HG03280 (cell line): ENCODE data around the gene SOX18.

Source experiments
- ATAC-seq: cut with Tn5 transposase; IDR thresholded peaks from one replicate; pipeline ENCODE4 v1.9.1; 2021; ENCODE audit warnings: mild to moderate bottlenecking, moderate library complexity; ENCODE audit not compliant: unreplicated experiment

The SOX18 gene

DNA sequence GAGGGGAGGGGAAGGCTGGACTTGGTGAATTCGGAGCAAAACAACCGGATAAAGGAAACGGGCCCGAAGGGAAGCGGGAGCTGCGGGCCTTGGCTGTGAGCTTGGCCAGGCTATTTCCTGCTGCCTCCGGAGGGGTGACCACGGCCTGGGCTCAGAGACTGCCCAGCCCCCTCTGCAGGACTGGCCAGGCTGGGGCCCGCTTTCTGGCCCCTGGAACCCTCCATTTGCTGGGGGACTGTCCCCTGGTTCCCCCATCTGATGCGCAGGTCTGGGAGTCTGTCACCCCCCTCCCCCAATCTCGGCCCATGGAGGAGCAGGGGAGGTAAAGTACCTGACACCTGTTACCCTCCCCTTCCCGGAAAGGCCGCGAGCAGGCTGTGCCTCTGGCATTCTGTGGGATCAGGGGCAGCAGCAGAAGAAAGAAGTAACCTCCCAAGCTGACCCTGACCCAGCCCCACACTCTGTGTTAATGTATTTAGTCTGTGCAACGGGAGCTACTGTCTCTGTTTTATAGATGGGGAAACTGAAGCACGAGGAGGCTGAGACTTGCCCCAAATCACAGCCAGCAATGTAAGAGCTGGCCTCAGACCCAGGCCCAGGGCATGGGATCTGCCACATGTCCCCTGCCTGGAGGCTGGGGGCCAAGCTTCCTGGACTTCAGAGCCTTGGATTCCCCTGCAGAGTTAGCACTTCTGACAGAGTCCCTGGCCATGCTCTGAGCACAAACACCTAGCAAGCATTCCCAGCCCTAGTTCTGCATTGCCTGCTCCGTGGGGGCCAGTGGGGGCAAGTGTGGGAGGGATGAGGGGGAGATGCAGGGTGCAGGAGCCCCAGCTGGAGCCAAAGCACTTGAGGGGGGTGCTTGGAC is 9.9 kb downstream of the SOX18 start:
- no peak for ATAC-seq

DNA sequence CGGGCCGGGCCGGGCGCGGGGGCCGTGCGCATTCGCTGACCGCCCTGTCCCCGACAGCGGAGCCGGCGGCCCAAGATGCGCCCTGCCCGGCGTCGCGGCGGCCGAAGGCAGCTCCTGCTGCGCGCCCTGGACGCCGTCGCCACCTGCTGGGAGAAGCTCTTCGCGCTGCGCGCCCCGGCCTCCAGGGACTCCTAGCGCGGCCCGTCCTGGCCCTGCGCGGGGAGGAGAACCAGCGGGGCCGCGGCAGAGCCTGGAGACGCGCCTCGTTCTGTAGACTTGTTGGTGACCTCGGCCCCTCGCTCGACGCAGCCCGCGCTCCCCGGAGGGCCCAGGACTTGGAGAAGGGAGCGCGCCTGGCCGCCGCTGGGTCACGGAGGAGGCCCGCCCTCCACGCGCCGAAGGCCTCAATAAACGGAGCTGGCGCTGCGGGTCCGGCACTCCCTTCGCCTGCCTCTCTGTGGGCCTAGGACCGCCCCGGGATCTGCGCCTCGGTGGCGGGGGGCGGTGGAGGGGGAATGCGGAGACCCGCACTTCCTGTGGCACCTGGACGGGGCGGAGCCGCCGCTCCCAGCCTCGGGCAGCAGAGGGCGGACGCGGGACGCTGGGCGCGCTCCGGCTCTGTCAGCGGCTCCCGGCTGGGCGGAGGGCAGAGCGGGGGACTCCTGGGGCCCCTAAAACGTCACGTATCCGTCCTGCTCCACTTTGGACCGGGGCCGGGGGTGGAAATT is 10.7 kb downstream of the SOX18 start:
- peak; percentile 43 for ATAC-seq

DNA sequence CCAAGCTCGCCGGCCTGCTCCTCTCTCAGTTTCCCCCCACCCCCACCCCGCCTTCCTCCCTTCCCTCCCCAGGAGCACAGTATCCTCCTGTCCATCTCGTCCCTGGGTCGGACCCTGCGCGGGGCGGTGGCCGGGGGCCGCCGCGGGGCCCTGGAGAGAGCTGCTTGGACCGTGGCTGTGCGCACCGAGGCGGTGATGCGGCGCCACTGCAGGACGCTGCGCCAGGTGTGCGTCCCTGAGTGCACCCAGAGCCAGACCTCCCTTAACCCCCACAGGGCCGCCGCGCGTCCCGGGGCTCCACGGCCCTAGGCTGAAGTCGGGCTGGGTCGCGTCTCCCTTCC is 11.2 kb downstream of the SOX18 start:
- peak; percentile 29 for ATAC-seq

DNA sequence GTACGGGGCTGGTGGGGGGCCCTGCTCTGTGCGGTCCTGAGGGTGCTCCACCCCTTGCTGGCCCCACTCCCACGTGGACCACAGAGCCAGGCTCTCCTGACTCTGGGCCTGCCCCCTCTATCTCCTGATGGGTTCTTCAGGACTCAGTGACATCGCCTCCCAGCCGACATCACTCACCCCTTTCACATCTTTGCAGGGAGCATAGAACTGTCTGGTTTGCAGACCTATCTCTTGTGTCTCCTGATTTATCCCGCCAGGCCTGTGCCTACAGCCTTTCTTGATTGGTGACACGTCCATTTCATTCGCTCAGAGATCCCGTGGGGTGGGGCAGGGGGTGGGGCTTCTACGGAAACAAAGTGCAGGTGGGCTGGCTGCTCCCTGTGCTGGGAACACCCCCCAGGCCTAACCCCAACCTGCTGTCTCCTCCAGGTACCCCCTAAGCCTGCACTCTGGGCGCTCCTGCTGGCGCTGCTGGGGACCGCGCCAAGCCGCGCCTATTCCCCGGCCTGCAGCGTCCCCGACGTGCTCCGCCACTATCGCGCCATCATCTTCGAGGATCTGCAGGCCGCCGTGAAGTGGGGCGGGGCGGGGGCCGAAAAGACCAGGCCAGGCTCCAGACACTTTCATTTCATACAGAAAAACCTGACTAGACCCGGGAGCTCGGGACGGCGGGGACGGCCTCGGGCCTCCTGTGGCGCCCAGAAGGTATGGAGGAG is 11.8 kb downstream of the SOX18 start:
- no peak for ATAC-seq

DNA sequence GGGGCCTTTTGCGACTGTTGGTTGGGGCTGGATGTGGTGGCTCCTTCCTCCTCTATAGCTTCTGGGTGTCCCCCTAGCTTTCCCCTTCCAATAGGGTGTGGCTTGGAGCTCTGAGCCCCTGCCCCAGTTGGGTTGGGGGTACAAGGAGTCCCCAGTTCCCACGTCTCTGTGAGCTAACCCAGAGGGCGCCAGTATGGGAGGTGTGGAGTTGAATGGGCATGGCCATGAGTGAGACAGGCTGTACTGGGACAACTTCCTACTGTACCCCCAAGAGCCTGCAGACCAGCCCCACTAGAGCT is 12.3 kb downstream of the SOX18 start:
- no peak for ATAC-seq

DNA sequence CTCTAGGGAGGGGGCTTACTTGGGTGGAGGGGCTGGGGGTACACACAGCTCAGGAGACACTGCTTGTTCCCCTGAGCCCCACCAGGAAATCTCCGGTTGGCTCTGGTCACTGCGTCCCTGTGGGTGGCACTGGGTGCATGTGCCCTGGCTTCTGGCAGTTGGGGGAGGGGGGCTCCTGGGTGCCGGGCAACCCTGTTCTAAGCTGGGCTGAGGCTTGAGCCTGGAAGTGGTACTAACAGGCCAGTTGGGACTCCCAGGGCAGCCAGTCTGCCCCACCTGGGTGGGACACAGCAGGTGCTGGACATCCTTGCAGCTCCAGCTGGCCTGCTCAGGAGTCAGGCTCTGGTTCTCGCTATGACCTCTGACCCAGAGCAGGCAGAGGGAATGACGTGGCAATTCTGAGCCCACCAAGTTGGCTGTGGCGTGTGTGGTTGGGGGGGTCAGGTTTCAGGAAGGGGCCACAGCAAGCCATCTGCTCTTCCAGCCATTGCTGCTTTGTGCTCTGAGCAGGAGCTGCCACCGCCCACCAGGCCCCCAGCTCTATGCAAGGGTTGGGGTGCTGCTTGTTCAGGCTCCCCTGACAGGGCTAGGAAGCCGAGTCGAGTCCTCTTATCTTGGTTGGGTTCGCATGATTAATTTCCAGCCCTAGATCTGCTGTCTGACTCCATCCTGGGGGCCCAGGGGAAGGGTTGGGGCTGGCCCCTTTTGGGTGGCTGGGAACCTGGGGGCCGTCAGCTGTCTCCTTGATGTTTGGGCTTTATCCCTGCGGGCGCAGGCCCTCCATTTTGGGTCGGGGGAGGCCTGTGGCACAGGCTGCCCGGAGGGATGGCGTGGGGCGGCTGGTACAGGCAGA is 12.9 kb downstream of the SOX18 start:
- ATAC-seq: no peak

DNA sequence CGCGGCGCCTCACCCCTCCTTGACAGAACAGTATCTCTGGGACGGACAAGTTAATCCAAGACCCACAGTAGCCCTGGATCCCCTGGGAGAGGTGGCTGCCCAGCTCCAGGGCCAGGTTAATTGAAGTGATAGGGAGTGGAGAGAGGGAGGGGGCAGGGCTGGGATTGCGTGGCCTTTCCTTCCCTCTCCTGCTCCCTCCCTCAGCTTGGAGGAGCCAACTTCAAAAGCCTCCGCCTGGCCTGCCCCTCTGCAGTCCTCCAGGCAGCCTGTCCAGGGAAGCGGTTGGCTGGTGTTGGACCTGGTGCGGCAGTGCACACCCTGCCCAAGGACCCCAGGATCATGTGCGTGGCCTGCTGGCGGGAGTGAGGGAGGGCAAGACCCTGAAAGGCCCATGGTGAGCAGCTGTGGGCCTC is 13.5 kb downstream of the SOX18 start, which contains the start of gene C20orf204:
C20orf204 (plus strand) TSS at position 250 of the 413 bp plus-strand sequence; CDS start at position 392, 142 bp downstream.
- no peak for ATAC-seq

DNA sequence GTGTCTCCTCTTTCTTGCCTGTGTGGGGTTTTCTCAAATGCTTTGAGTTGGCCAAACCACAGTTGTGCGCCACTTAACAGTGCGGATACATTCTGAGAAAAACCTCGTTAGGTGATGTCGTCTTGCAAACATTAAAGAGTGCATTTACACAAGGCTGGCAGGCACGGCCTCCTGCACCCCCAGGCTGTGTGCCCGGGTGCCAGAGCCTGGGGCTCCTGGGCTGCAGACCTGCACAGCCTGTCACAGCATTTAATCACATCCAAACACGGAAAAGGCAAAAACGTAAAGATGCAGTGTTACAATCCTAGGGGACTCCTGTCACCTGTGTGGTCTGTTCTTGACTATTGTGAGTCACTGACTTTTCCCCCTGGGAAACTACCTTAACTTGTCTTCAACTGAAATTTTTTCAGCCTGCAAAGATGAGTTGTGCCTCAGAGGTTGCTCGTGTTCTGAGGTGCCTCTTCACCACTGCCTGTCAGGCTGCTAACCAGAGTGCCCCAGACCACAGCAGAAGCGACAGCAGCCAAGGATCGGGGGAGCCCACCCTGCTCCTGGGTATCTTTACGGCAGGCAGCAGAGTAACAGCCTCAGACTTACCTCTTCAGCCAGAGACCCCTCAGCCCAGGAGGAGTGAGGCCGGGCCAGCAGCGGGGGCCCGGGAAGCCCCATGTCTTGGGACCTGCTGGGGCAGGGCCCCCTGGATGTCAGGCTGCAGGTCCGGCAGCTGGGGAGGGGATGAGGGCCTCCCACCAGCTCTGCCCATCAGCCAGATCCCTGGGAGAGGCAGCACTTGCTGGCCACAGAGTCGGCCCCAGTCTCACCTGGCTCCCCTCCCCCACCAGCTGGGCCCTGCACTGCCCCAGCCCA is 14.1 kb downstream of the SOX18 start:
- no peak for ATAC-seq

DNA sequence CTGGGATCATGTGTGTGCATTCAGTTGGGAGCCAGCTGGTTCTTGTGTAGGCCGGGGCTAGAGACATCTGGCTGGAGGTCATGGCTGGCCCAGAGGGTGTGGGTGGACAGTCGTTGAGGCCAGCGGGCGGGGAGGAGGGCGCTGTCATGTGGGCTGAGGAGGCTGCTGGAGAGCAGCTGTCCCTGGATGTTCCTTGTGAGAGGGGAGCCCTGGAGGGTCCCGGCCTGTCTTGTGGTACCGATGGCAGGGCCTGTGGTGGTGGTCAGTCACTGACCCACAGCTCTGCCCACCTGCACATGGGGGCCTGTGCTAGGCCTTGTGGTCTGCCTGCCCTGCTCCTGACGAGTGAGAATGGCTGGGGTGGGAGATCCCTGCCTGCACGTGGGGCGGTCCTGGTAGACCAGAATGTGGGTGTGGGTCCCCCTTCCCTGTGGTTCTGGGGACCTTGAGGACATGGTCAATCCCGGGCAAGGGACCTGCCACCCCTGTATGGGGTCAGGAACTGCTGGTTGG is 15.4 kb downstream of the SOX18 start:
- no peak for ATAC-seq

DNA sequence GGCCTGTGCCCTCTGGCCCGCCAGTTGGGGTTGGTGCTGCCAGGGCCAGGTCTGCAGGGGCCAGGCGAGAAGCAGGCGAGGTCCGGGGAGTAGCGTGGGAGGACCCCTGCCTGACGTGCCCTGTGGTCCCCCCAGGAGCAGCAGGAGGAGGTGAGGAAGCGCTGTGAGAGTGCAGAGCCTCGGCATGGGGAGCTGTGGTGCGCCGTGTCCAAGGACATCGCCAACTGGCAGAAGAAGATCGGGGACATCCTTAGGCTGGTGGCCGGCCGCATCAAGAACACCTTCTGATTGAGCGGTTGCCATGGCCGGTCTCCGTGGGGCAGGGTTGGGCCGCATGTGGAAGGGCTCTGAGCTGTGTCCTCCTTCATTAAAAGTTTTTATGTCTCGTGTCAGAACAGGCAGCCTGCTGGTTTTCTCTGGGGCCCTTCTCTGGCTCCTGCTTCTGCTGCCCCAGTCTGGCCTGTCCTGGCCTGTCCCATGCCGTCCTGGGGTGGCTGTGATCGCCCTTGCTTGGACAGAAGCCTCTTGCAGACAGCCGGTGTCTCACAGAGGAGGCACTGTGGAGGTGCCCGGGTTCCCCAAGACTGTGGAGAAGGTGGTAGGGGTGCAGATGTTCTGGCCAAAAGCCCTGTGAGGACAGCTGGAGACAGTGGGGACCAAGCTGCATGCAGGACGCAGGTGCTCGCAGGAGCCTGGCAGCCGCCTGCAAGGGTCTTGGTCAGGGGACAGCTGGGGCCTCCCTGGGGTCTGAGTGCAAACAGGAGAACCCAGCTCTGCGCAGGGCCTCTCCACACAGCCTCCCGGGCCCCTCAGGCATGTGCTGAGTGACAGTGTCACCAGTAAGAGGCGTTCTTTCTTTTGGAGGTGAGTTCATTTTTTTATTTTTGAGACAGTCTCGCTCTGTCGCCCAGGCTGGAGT is 16.5 kb downstream of the SOX18 start:
- ATAC-seq: no peak

DNA sequence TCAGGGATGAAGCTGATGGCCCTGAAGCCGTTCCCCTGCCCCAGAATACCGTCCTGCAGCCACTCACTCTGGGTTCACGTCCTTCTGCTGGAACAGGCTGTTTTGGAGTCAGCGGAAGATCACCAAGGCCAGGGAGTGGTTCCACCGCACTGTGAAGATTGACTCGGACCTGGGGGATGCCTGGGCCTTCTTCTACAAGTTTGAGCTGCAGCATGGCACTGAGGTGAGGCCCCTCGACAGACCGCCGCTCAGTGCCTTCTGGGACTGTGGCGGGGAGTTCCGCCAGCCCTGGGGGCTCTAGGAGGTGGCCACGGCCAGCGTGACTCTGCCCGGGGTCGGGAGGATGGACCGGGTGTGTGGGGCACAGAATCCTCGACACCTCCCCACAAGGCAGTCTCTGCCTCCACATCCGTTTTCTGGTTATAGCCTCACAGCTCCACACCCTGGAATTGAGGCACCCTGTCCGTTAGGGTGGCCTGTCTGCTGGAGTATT is 17.6 kb downstream of the SOX18 start:
- ATAC-seq: no peak

DNA sequence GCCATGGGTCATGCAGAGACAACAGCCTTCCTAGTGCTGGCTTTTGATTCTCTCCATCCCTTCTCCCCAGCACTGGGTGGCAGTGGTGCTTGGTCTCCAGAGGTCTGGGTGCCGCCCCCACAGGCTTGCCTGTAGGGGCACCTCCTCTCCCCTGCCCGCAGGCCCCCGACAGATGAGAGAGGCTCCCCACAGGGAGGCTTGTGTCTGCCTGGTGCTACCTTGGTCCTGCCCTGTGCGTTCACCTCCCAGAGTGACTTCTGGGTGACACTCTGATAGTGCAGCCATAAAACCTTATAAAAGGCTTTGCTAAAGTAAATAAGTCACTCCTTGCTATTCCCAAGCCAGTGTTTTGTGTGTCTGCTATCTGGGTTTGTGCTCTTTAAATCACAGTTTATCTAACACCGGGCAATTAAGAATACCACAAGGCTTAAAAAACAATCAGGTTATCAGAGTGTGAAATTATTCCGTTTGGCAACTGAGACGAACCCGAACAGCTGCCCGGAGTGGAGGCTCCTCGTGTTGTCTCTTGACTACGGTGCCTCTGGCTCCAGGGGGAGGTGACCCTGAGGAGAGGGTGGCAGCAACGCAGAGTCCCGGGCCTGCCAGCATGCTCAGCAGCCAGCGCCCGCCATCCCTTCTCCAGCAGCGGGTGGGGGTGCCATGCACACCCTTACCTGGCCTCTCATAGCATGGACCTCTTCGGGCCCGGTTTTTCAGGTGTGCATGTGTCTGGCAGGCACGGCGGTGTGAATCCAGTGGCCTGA is 18.9 kb downstream of the SOX18 start:
- ATAC-seq: no peak

DNA sequence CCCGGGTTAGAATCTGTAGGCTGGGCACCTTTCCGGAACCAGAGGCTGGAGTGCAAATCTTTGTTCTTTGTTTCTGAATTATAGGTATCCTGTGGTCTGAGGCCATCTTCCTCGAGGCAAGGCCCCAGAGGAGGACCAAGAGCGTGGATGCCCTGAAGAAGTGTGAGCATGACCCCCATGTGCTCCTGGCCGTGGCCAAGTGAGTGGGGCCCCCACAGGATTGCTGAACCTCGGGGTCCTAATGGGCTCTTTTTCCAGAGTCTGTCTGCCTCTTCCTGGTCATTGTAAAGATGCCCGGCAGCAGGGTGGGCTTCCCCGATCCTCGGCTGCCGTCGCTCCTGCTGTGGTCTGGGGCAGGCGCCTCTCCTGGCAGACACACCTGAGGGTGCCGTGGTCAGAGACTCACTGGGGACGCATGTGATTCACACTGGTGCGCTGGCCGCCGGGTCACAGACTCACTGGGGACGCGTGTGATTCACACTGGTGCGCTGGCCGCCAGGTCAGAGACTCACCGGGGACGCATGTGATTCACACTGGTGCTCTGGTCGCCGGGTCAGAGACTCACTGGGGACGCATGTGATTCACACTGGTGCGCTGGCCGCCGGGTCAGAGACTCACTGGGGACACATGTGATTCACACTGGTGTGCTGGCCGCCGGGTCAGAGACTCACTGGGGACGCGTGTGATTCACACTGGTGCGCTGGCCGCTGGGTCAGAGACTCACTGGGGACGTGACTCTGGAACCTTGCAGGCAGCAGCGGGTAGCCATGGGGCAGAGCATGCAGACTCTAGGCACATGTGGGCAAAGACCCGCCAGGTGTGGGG is 19.9 kb downstream of the SOX18 start:
- no peak for ATAC-seq

DNA sequence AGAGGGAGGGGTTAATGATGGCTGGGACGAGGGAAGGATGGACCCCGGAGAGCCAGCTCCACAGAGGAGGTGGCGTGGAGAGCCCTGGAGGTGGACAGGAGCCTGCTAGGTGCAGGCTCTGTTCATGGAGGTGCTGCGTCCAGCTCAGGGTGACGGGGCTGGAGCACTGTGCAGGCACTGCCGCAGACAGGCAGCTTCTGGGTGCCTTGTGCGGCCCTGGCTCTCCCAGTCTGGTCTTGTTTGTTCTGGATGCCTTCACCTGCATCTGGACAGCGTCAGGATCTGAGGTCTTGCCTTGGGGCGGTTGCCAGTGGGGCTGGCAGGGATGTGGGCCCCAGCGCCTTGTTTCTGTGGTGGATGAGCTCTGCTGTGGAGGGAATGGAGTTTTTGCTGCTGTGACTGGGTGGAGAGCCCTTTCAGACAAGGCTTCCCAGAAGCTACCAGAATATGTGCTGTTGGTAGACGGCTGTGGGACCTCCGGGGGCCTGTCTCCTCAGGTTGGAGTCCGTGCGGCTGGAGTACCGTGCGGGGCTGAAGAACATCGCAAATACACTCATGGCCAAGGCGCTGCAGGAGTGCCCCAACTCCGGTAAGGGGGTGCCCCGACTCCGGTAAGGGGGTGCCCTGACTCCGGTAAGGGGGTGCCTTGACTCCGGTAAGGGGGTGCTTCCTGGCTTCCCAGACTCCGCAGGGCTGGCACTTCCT is 21.3 kb downstream of the SOX18 start:
- no peak for ATAC-seq

DNA sequence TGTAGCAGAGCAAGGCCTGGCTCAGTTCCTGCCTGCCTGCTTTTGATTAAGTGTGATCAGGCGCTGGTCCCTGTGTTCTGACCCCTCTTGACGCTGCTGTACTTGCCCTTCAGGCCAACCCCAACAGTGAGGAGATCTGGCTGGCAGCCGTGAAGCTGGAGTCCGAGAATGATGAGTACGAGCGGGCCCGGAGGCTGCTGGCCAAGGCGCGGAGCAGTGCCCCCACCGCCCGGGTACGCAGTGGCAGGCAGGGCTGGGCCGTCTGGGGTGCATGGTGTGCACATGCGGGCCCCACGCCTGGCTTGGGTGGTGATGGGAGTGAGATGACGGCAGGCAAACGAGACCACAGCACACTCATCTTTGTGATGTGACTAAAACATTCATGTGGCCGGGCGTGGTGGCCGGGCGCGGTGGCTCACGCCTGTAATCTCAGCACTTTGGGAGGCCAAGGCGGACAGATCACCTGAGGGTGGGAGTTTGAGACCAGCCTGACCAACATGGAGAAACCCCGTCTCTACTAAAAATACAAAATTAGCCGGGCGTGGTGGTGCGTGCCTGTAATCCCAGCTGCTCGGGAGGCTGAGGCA is 23.5 kb downstream of the SOX18 start:
- no peak for ATAC-seq
